D721Med (cell line): ENCODE results near the gene MSANTD7.
A peak's percentile ranks its signal among the peaks of the same experiment; 100 is the strongest.

ENCODE experiments used
- DNase-seq: peaks from one replicate; pipeline ENCODE4 v3.0.0; 2011; ENCODE audit warnings: low spot score; ENCODE audit not compliant: insufficient read length
- FAIRE-seq: peaks from 2 replicates; lab custom pipeline; 2011; peaks lifted over from hg19 to GRCh38; lab: Jason Lieb, UNC
- CTCF ChIP-seq: IDR thresholded peaks from 2 replicates; pipeline ENCODE4 v1.5.1; 2012; ENCODE audit warnings: mild to moderate bottlenecking, control low read depth; ENCODE audit not compliant: insufficient read depth; ENCODE audit errors: missing control alignments

The MSANTD7 gene

GRCh38 chr10:14875941-14876340 lies 37.8 kb downstream of the MSANTD7 start:
- no peak for DNase-seq
- no peak for TF ChIP-seq CTCF
- no peak for FAIRE-seq

GRCh38 chr10:14876764-14877163 lies 38.7 kb downstream of the MSANTD7 start:
- no peak for FAIRE-seq
- no peak for DNase-seq
- no peak for TF ChIP-seq CTCF

GRCh38 chr10:14878266-14879123 lies 40.4 kb downstream of the MSANTD7 start, which contains the start of gene SUV39H2:
Gene SUV39H2, plus strand, starts transcription at chr10:14878866. Its CDS starts 23 bp downstream, at chr10:14878889.
- peak; percentile 96 for DNase-seq
- TF ChIP-seq CTCF = peak; percentile 10
- no peak for FAIRE-seq

DNA sequence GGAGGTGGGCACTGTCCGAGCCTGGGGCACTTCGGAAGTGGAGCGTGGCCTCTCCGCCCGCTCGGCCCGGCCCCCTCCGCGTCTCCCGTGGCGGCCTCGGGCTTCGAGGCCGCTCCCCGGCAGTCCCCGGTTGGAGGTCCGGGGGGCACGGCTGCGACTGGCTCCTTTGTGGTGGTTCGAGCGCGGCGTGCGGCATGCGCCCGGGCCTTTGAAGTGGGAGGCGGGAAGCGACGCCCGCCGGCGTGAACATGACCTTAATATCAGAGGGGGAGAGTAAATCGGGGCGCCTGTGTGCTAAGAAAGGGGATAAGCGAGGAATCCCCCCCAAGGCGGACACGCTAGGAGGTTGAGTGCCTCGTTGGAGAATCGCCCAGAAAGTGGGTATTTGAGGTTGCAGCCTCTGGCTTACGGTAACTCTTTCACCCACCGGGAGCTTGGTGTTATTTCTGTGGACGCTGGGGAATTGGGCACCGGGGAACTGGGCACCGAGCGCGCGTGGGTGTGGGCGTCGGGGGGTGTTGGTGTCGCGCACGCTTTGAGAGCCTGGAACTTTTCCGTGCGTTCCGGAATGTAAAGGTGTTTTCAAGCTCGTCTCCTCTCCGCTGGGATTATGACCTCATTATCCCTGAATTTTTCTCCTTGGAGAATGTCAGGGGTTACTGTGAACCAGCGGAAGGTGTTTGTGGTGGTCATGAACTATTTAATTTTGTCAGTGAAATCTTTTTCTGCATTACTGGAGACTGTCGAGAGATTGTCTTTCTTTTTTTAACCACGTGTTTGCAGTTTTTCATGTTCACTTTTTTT lies 41.2 kb downstream of the MSANTD7 start:
- TF ChIP-seq CTCF = no peak
- DNase-seq (no peak), FAIRE-seq (no peak)

GRCh38 chr10:14879928-14880193 lies 41.8 kb downstream of the MSANTD7 start:
- FAIRE-seq (no peak), DNase-seq (no peak)
- TF ChIP-seq CTCF = no peak

GRCh38 chr10:14880229-14880628 lies 42.1 kb downstream of the MSANTD7 start:
- TF ChIP-seq CTCF = no peak
- DNase-seq = no peak
- FAIRE-seq = no peak
